HG02623 (cell line): ENCODE data around the gene GALNT17.
"Not testable (repeated sequence)": the region's sequence is repeated elsewhere in the genome, so short reads cannot be mapped to it uniquely, and the experiment has no call there.

ENCODE experiments used
- ATAC-seq: cut with Tn5 transposase; IDR thresholded peaks from one replicate; pipeline ENCODE4 v1.9.1; 2021; ENCODE audit warnings: moderate library complexity; ENCODE audit not compliant: unreplicated experiment

GALNT17 gene

GRCh38 chr7:71544816-71545215 lies 412.9 kb downstream of the GALNT17 start:
- no peak for ATAC-seq

- no peak for ATAC-seq
Measured at GRCh38 chr7:71547426-71547825, 415.5 kb downstream of the GALNT17 start.

GRCh38 chr7:71548746-71549145 lies 416.8 kb downstream of the GALNT17 start:
- ATAC-seq, result no peak

GRCh38 chr7:71553306-71553705 lies 421.4 kb downstream of the GALNT17 start:
- no peak for ATAC-seq

- no peak for ATAC-seq
Measured at GRCh38 chr7:71555758-71556157, 423.8 kb downstream of the GALNT17 start.

GRCh38 chr7:71558806-71559613 lies 427.1 kb downstream of the GALNT17 start:
- ATAC-seq, result no peak

GRCh38 chr7:71560354-71560995 lies 428.5 kb downstream of the GALNT17 start:
- no peak for ATAC-seq

- no peak for ATAC-seq
Measured at GRCh38 chr7:71563276-71563675, 431.3 kb downstream of the GALNT17 start.

- ATAC-seq, result no peak
Measured at GRCh38 chr7:71566376-71566775, 434.4 kb downstream of the GALNT17 start.

- ATAC-seq, result no peak
Measured at GRCh38 chr7:71566991-71567390, 435.0 kb downstream of the GALNT17 start.

GRCh38 chr7:71574153-71574860 lies 442.4 kb downstream of the GALNT17 start:
- ATAC-seq, result no peak

GRCh38 chr7:71580027-71580426 lies 448.1 kb downstream of the GALNT17 start:
- no peak for ATAC-seq

GRCh38 chr7:71584256-71584655 lies 452.3 kb downstream of the GALNT17 start:
- ATAC-seq, result no peak

- ATAC-seq, result no peak
Measured at GRCh38 chr7:71591876-71592275, 459.9 kb downstream of the GALNT17 start.

GRCh38 chr7:71592388-71592787 lies 460.4 kb downstream of the GALNT17 start:
- ATAC-seq, result not testable (repeated sequence)

GRCh38 chr7:71594736-71595135 lies 462.8 kb downstream of the GALNT17 start:
- ATAC-seq, result no peak

- no peak for ATAC-seq
Measured at GRCh38 chr7:71595176-71595575, 463.2 kb downstream of the GALNT17 start.

GRCh38 chr7:71598553-71598952 lies 466.6 kb downstream of the GALNT17 start:
- ATAC-seq, result no peak

GRCh38 chr7:71601851-71602250 lies 469.9 kb downstream of the GALNT17 start:
- no peak for ATAC-seq

GRCh38 chr7:71604818-71605414 lies 473.0 kb downstream of the GALNT17 start:
- ATAC-seq, result no peak

- no peak for ATAC-seq
Measured at GRCh38 chr7:71611986-71612385, 480.0 kb downstream of the GALNT17 start.
